ENCODE results near the gene RPTOR.

DNA sequence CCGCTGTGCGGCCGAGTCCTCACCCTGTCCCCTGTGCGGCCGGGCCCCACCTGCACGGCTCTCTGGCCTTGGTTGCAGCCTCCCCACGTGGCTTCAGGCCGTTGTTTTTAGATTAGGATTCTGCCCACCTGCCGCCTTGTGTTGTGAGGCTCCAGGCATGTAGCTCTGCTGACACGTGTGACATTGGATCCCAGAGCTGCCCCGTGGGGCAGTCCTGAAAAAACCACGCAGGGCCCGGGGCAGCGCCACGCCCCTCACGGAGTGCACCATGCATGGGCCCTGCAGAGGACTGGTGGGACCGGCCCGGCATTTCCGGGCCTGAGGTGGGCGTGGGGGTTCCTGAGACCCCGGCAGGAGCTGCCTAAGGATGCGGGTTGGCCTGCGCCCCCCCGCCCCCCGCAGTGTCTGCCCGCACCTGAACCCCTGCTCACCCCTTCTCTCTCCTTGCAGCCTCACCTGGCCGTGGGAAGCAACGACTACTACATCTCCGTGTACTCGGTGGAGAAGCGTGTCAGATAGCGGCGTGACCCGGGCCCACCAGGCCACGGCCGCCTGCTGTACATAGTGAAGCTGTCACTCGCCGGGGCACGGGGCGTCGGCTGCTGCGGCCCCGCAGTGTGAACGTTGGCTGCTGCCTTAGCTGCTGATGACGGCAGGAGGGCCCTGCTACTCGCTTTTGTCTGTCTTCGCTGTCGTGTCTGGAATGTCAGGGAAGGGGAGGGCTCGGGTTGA lies 419.3 kb downstream of the RPTOR start:
- TF ChIP-seq, protein P1, sequence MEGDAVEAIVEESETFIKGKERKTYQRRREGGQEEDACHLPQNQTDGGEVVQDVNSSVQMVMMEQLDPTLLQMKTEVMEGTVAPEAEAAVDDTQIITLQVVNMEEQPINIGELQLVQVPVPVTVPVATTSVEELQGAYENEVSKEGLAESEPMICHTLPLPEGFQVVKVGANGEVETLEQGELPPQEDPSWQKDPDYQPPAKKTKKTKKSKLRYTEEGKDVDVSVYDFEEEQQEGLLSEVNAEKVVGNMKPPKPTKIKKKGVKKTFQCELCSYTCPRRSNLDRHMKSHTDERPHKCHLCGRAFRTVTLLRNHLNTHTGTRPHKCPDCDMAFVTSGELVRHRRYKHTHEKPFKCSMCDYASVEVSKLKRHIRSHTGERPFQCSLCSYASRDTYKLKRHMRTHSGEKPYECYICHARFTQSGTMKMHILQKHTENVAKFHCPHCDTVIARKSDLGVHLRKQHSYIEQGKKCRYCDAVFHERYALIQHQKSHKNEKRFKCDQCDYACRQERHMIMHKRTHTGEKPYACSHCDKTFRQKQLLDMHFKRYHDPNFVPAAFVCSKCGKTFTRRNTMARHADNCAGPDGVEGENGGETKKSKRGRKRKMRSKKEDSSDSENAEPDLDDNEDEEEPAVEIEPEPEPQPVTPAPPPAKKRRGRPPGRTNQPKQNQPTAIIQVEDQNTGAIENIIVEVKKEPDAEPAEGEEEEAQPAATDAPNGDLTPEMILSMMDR (IDR thresholded peaks at IDR 0.05; ENCODE audit: insufficient read depth, low read depth, low read length) = no peak
- no peak for TF ChIP-seq EZH2 (IDR thresholded peaks at IDR 0.05; ENCODE audit: insufficient read depth, low read length)
